ENCODE results near the gene COL6A6.
A peak's percentile ranks its signal among the peaks of the same experiment; 100 is the strongest.
"Not testable (repeated sequence)": the region's sequence is repeated elsewhere in the genome, so short reads cannot be mapped to it uniquely, and the experiment has no call there.

The COL6A6 gene

GRCh38 chr3:130537673-130538304 lies 20.8 kb downstream of the COL6A6 start:
- DNase-seq, result no peak

- peak in 18 of 58 donors; percentile 0 to 25 (median 5) for DNase-seq
These were observed 22.0 kb downstream of the COL6A6 start for GRCh38 chr3:130539005-130539404.

- no peak for DNase-seq
These were observed 26.3 kb downstream of the COL6A6 start for GRCh38 chr3:130543322-130543721.

GRCh38 chr3:130546920-130547679 lies 30.1 kb downstream of the COL6A6 start:
- DNase-seq, result no peak

- DNase-seq, result not testable (repeated sequence)
These were observed 30.7 kb downstream of the COL6A6 start for GRCh38 chr3:130547680-130548065.

- DNase-seq, result no peak
These were observed 31.4 kb downstream of the COL6A6 start for GRCh38 chr3:130548356-130548755.

- DNase-seq, result no peak
These were observed 40.5 kb downstream of the COL6A6 start for GRCh38 chr3:130557336-130558035.

GRCh38 chr3:130558366-130558765 lies 41.4 kb downstream of the COL6A6 start:
- DNase-seq, result no peak

- no peak for DNase-seq
These were observed 48.2 kb downstream of the COL6A6 start for GRCh38 chr3:130565224-130565623.
